ENCODE measurements around the gene SPTSSA.

DNA sequence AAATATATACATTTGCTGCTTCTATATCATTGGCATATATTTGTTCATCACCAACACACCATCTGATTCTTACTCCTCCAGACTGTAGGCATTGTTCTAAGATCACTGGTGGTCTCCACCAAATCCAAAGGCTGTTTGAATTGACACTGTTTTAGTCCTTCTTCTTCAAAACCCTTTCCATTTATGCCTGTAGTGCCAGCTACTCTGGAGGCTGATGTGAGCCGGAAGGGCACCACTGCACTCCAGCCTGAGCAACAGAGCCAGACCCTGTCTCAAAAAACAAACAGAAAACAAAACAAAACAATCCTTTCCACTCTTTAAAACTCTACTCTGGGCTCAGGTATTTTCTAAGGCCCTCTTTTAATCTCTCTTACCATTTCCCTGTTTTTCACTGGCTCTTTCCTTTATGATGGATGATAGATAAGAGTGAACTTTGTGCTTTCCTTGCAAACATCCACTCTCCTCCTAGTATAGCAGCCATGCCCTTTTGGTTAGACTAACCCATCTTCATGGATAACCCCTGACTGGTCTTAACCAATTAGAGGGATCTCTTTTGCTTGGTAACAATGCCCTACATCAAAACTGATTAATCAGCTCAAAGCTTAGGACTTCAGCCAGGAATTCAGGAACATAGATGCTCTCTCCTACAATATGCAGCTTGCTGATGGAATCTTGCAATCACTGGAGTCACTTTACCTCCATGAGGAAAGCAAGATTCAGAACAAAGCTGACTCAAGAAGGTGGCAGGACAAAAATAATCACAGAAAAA lies 24.9 kb downstream of the SPTSSA start:
- TF ChIP-seq POLR2A (IDR thresholded peaks at IDR 0.05): no peak
- TF ChIP-seq, protein P1, sequence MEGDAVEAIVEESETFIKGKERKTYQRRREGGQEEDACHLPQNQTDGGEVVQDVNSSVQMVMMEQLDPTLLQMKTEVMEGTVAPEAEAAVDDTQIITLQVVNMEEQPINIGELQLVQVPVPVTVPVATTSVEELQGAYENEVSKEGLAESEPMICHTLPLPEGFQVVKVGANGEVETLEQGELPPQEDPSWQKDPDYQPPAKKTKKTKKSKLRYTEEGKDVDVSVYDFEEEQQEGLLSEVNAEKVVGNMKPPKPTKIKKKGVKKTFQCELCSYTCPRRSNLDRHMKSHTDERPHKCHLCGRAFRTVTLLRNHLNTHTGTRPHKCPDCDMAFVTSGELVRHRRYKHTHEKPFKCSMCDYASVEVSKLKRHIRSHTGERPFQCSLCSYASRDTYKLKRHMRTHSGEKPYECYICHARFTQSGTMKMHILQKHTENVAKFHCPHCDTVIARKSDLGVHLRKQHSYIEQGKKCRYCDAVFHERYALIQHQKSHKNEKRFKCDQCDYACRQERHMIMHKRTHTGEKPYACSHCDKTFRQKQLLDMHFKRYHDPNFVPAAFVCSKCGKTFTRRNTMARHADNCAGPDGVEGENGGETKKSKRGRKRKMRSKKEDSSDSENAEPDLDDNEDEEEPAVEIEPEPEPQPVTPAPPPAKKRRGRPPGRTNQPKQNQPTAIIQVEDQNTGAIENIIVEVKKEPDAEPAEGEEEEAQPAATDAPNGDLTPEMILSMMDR (IDR thresholded peaks at IDR 0.05): no peak
